ENCODE data around the gene IFTAP. TPM values are rescaled to one million over a fixed set of nuclear protein-coding genes. Genes with fewer than 3 reads are reported as not detected.

Gene IFTAP
- total RNA-seq, 1 experiment from 2014 or later: 19.9 TPM

- H3K23me2 ChIP-seq (ENCODE audit: insufficient read length, low read depth, low read length, poor library complexity, severe bottlenecking): no peaks in the 10 kb centered on the region
- H3K27me3 ChIP-seq (ENCODE audit: insufficient read depth, low read length): no peaks in the 10 kb centered on the region
- H4K8ac ChIP-seq (replicated peaks; ENCODE audit: insufficient read length, low read depth, low read length): no peak overlapping the region
- no peaks in the 10 kb centered on the region for H3K9me3 ChIP-seq (ENCODE audit: control insufficient read depth, low read depth, low read length)
- H3K9me3 Mint-ChIP-seq: no peaks in the 10 kb centered on the region
- H3K79me1 ChIP-seq (ENCODE audit: insufficient read depth, low read depth, low read length, poor library complexity, severe bottlenecking): no peaks in the 10 kb centered on the region
- no peak overlapping the region for H3T11ph ChIP-seq (ENCODE audit: low read length)
- DNase-seq: no peak
- no peak overlapping the region for H3K27ac ChIP-seq (ENCODE audit: insufficient read length, low read depth, low read length)
- no peak overlapping the region for H3K56ac ChIP-seq (ENCODE audit: insufficient read length, low read depth, low read length)
- H2AK5ac ChIP-seq (ENCODE audit: insufficient read length, low read length): no peak overlapping the region
- no peaks in the 10 kb centered on the region for H3K4me1 ChIP-seq (ENCODE audit: insufficient read depth, low read length)
- H3K23ac ChIP-seq (ENCODE audit: insufficient read length, low read depth, low read length): no peak overlapping the region
- H2BK5ac ChIP-seq (ENCODE audit: insufficient read length, low read length): no peak overlapping the region
- no peak overlapping the region for H4K91ac ChIP-seq (ENCODE audit: insufficient read length, low read depth, low read length)
- H3K4me2 ChIP-seq (ENCODE audit: insufficient read depth, insufficient read length, low read length): no peak overlapping the region
- H3K18ac ChIP-seq (ENCODE audit: insufficient read length, low read depth, low read length): no peak overlapping the region
- no peaks in the 10 kb centered on the region for H4K20me1 ChIP-seq (ENCODE audit: control insufficient read depth, insufficient read depth, insufficient read length)
- no peak overlapping the region for H2BK20ac ChIP-seq (ENCODE audit: low read depth, low read length, poor library complexity, severe bottlenecking)
- H3K27me3 Mint-ChIP-seq (ENCODE audit: low read depth): no peaks in the 10 kb centered on the region
- no peak overlapping the region for H3K4ac ChIP-seq (ENCODE audit: low read depth, low read length)
- H3K36me3 Mint-ChIP-seq (ENCODE audit: insufficient read depth in 1 of 3, low read depth in 3 of 3): no peaks in the 10 kb centered on the region
- H3K14ac ChIP-seq (ENCODE audit: insufficient read depth, low read length): no peak overlapping the region
- no peak overlapping the region for H2AFZ ChIP-seq (ENCODE audit: low read length)
- no peak for TF ChIP-seq CTCF (conservative IDR thresholded peaks at IDR 0.05)
- no peak overlapping the region for H2BK12ac ChIP-seq (ENCODE audit: insufficient read length, low read depth, low read length)
- H3K4me3 Mint-ChIP-seq: no peak overlapping the region
- H3K9ac ChIP-seq (ENCODE audit: extremely low read depth, insufficient read length, low read length): no peak overlapping the region
- no peak overlapping the region for H2BK120ac ChIP-seq (ENCODE audit: low read depth, low read length, poor library complexity, severe bottlenecking)
- no peaks in the 10 kb centered on the region for H3K4me1 Mint-ChIP-seq
- no peak overlapping the region for H3K27ac Mint-ChIP-seq
- no peak overlapping the region for H2BK15ac ChIP-seq (ENCODE audit: low read depth, low read length)
- H4K5ac ChIP-seq (ENCODE audit: insufficient read length, low read depth, low read length): no peak overlapping the region
- H3K79me2 ChIP-seq (ENCODE audit: insufficient read depth, low read length): no peaks in the 10 kb centered on the region
These were observed 7.8 kb downstream of the IFTAP start for GRCh38 chr11:36602135-36602534.

Measured in H9 (cell line).